ENCODE results near the gene TPBGL. TPM values are rescaled to one million over a fixed set of nuclear protein-coding genes. Genes with fewer than 3 reads are reported as not detected.
A peak's percentile ranks its signal among the peaks of the same experiment; 100 is the strongest.

TPBGL gene
- polyA plus RNA-seq, 1 of the 3 experiments (the other 2 are of a cell fraction), result 0.03 TPM

DNA sequence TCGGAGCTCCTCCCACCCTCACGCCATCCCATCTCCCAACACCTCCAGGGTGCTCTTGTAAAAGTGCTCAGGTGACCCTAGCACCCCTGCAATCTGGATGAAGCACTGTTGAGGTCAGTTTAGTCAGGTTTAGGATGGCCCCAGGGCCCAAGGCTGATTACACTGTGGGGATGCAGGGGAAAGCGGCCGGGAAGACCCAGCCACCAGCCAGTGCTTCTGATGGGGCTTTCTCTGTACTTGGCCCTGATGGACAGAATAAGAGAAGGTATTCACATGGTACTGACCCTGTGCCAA lies 28.7 kb downstream of the TPBGL start:
- Histone ChIP-seq H3K4me2 (no peak overlapping the region), H4K20me1 (ENCODE audit: insufficient read depth) (no peaks in the 10 kb centered on the region), H3K4me1 (ENCODE audit: control insufficient read depth in 1 of 2, insufficient read depth in 2 of 2, low read depth in 1 of 2, low read length in 1 of 2) (peaks cover 0 to 12% of the 10 kb centered on the region in 2 experiments; a peak in 1 of 4 replicates), H3K79me2 (ENCODE audit: insufficient read depth) (no peaks in the 10 kb centered on the region), H3K9me3 (no peaks in the 10 kb centered on the region), H2AFZ (ENCODE audit: low read depth) (no peak overlapping the region), H3K4me3 (ENCODE audit: low read depth in 2 of 2, low read length in 1 of 2) (no peak overlapping the region), H3K27me3 (ENCODE audit: insufficient read depth) (no peaks in the 10 kb centered on the region), H3K9me2 (no peaks in the 10 kb centered on the region), H3K36me3 (replicated peaks in 1 of 2; ENCODE audit: control insufficient read depth in 1 of 2, insufficient read depth in 2 of 2, low read length in 1 of 2) (no peaks in the 10 kb centered on the region), H3K9ac (no peak overlapping the region), H3K27ac (ENCODE audit: low read depth in 2 of 2, low read length in 1 of 2) (no peak overlapping the region), H3F3A (replicated peaks; ENCODE audit: insufficient read depth) (peaks cover 3% of the 10 kb centered on the region)
- no peak for DNase-seq
- CTCF ChIA-PET, result interaction anchor here (1.9 to 27.4 kb wide), 4 partner anchors 11 to 127 kb away, joined by 9 to 701 read pairs (median 32); no protein-coding TSS in a partner anchor
- POLR2A ChIA-PET, result no interaction called here
- WGBS (ENCODE audit: low lambda C conversion rate), result 83% methylated on average over 4 of the region's 4 CpGs
- TF ChIP-seq POLR2AphosphoS5 (IDR thresholded peaks at IDR 0.05; ENCODE audit: low read depth, low read length), result no peak
- TF ChIP-seq, protein P1, sequence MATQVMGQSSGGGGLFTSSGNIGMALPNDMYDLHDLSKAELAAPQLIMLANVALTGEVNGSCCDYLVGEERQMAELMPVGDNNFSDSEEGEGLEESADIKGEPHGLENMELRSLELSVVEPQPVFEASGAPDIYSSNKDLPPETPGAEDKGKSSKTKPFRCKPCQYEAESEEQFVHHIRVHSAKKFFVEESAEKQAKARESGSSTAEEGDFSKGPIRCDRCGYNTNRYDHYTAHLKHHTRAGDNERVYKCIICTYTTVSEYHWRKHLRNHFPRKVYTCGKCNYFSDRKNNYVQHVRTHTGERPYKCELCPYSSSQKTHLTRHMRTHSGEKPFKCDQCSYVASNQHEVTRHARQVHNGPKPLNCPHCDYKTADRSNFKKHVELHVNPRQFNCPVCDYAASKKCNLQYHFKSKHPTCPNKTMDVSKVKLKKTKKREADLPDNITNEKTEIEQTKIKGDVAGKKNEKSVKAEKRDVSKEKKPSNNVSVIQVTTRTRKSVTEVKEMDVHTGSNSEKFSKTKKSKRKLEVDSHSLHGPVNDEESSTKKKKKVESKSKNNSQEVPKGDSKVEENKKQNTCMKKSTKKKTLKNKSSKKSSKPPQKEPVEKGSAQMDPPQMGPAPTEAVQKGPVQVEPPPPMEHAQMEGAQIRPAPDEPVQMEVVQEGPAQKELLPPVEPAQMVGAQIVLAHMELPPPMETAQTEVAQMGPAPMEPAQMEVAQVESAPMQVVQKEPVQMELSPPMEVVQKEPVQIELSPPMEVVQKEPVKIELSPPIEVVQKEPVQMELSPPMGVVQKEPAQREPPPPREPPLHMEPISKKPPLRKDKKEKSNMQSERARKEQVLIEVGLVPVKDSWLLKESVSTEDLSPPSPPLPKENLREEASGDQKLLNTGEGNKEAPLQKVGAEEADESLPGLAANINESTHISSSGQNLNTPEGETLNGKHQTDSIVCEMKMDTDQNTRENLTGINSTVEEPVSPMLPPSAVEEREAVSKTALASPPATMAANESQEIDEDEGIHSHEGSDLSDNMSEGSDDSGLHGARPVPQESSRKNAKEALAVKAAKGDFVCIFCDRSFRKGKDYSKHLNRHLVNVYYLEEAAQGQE (IDR thresholded peaks at IDR 0.05; ENCODE audit: low read depth, low read length), result no peak
- TF ChIP-seq JUND (IDR thresholded peaks at IDR 0.05), result no peak

DNA sequence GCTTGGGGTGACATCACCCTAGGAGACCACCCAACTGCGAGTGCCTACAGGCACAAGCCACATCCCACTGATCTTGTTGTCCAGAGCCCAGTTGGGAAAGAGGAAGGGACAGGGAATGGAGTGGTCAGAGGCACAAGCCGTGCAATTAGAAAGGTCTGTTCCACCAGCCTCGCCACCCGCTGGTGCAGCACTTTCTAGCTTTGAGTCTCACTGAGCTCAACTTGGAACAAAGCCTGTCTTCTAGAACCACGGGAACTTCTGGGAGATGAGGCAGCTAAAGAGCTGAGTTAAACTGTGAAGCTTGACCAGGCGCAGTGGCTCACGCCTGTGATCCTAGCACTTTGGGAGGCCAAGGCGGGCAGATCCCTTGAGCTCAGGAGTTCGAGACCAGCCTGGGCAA lies 29.3 kb downstream of the TPBGL start:
- no peak for DNase-seq
- Histone ChIP-seq H3F3A (replicated peaks; ENCODE audit: insufficient read depth) (peaks cover 3% of the 10 kb centered on the region), H3K9ac (no peak overlapping the region), H3K4me1 (ENCODE audit: control insufficient read depth in 1 of 2, insufficient read depth in 2 of 2, low read depth in 1 of 2, low read length in 1 of 2) (peaks cover 0 to 12% of the 10 kb centered on the region in 2 experiments; a peak in 1 of 4 replicates), H3K4me3 (ENCODE audit: low read depth in 2 of 2, low read length in 1 of 2) (no peak overlapping the region), H3K79me2 (ENCODE audit: insufficient read depth) (no peaks in the 10 kb centered on the region), H3K9me3 (no peaks in the 10 kb centered on the region), H3K36me3 (replicated peaks in 1 of 2; ENCODE audit: control insufficient read depth in 1 of 2, insufficient read depth in 2 of 2, low read length in 1 of 2) (no peaks in the 10 kb centered on the region), H3K27me3 (ENCODE audit: insufficient read depth) (no peaks in the 10 kb centered on the region), H3K27ac (ENCODE audit: low read depth in 2 of 2, low read length in 1 of 2) (no peak overlapping the region), H3K4me2 (no peak overlapping the region), H2AFZ (ENCODE audit: low read depth) (no peak overlapping the region), H4K20me1 (ENCODE audit: insufficient read depth) (no peaks in the 10 kb centered on the region), H3K9me2 (no peaks in the 10 kb centered on the region)
- TF ChIP-seq RXRA (IDR thresholded peaks at IDR 0.05; ENCODE audit: borderline replicate concordance, low read depth), result no peak
- no peak for TF ChIP-seq FOSL2 (IDR thresholded peaks at IDR 0.05; ENCODE audit: borderline replicate concordance, low read depth)
- no peak for TF ChIP-seq TAF1 (IDR thresholded peaks at IDR 0.05; ENCODE audit: borderline replicate concordance, low read depth, low read length)
- ChIA-PET POLR2A (no interaction called here), CTCF (interaction anchor here (0.8 to 27.4 kb wide), 6 partner anchors 10 to 248 kb away, joined by 3 to 701 read pairs (median 20); no protein-coding TSS in a partner anchor)
- 91% methylated on average over 9 of the region's 9 CpGs for WGBS (ENCODE audit: low lambda C conversion rate)

DNA sequence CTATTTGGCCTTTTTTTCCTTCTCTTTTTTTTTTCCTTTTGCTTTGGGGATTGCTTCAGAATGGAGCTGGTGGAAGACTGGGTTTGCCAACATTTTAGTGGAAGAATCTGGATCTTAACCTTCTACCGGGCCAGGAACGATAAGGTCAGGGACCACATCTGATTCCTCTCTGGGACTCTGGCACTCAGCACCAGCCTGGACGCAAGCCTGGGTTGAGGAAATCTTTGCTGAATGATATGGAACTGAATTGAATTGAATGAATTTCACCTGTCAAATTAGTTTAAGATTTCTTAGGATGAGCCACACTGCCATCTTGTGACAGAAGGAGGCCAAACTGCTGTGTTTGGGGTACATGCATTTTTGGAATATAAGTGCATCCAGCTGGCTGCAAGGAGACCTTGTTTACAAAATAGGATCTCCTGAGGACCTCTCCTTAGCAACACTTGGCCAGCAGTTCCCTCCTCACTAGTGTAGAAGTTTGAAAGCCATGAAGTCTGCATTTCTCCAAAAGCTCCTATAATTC lies 30.4 kb downstream of the TPBGL start:
- Histone ChIP-seq H3K4me2 (no peak overlapping the region), H3K4me3 (ENCODE audit: low read depth in 2 of 2, low read length in 1 of 2) (no peak overlapping the region), H3K4me1 (ENCODE audit: control insufficient read depth in 1 of 2, insufficient read depth in 2 of 2, low read depth in 1 of 2, low read length in 1 of 2) (peaks cover 0 to 11% of the 10 kb centered on the region in 2 experiments; a peak in 1 of 4 replicates), H4K20me1 (ENCODE audit: insufficient read depth) (no peaks in the 10 kb centered on the region), H3K36me3 (replicated peaks in 1 of 2; ENCODE audit: control insufficient read depth in 1 of 2, insufficient read depth in 2 of 2, low read length in 1 of 2) (no peaks in the 10 kb centered on the region), H2AFZ (ENCODE audit: low read depth) (no peak overlapping the region), H3K9me3 (no peaks in the 10 kb centered on the region), H3K27ac (ENCODE audit: low read depth in 2 of 2, low read length in 1 of 2) (no peak overlapping the region), H3K9ac (no peak overlapping the region), H3F3A (replicated peaks; ENCODE audit: insufficient read depth) (peaks cover 3% of the 10 kb centered on the region), H3K27me3 (ENCODE audit: insufficient read depth) (no peaks in the 10 kb centered on the region), H3K79me2 (ENCODE audit: insufficient read depth) (no peaks in the 10 kb centered on the region), H3K9me2 (no peaks in the 10 kb centered on the region)
- DNase-seq, result no peak
- ChIA-PET POLR2A (no interaction called here), CTCF (interaction anchor here (0.5 to 27.4 kb wide), 17 partner anchors 9 to 1026 kb away, joined by 3 to 701 read pairs (median 4); no protein-coding TSS in a partner anchor)
- WGBS (ENCODE audit: low lambda C conversion rate), result 88% methylated on average over 3 of the region's 3 CpGs
- TF ChIP-seq POLR2AphosphoS5 (IDR thresholded peaks at IDR 0.05; ENCODE audit: low read depth, low read length), result no peak
- TF ChIP-seq EP300 (IDR thresholded peaks at IDR 0.05; ENCODE audit: borderline replicate concordance in 1 of 2, low read depth in 1 of 2, low read length in 1 of 2), result no peak
- no peak for TF ChIP-seq RCOR1 (IDR thresholded peaks at IDR 0.05; ENCODE audit: low read length)
- TF ChIP-seq RAD21 (IDR thresholded peaks at IDR 0.05; ENCODE audit: low read length), result peak; percentile 49
- TF ChIP-seq JUND (IDR thresholded peaks at IDR 0.05), result no peak
- no peak for TF ChIP-seq MXI1 (IDR thresholded peaks at IDR 0.05; ENCODE audit: low read depth, low read length)
- TF ChIP-seq, protein P1 (IDR thresholded peaks at IDR 0.05; ENCODE audit: low read depth, low read length), result no peak
- no peak for TF ChIP-seq GABPA (IDR thresholded peaks at IDR 0.05; ENCODE audit: low read depth)
- TF ChIP-seq, protein P2, sequence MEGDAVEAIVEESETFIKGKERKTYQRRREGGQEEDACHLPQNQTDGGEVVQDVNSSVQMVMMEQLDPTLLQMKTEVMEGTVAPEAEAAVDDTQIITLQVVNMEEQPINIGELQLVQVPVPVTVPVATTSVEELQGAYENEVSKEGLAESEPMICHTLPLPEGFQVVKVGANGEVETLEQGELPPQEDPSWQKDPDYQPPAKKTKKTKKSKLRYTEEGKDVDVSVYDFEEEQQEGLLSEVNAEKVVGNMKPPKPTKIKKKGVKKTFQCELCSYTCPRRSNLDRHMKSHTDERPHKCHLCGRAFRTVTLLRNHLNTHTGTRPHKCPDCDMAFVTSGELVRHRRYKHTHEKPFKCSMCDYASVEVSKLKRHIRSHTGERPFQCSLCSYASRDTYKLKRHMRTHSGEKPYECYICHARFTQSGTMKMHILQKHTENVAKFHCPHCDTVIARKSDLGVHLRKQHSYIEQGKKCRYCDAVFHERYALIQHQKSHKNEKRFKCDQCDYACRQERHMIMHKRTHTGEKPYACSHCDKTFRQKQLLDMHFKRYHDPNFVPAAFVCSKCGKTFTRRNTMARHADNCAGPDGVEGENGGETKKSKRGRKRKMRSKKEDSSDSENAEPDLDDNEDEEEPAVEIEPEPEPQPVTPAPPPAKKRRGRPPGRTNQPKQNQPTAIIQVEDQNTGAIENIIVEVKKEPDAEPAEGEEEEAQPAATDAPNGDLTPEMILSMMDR (IDR thresholded peaks at IDR 0.05), result peak; percentile 34; the same call in 1 of the 2 replicates
